Fibroblast of lung (primary cell): ENCODE data around the gene KCNIP3. TPM values are rescaled to one million over a fixed set of nuclear protein-coding genes. Genes with fewer than 3 reads are reported as not detected.

Source experiments
- DNase-seq, 2 donors: peaks; one replicate each; pipeline versions ENCODE4 v3.0.0 to v3.0.0-alpha.2; 2010; ENCODE audit warnings: low read depth in 2 of 2
- H2AFZ ChIP-seq: 2 replicates; pipeline ENCODE4 v1.5.1; 2012; ENCODE audit warnings: low read length, control low read depth, inconsistent platforms
- H3K27ac ChIP-seq: 2 replicates; pipeline ENCODE4 v1.5.1; 2011; ENCODE audit warnings: low read length, control low read depth; ENCODE audit not compliant: insufficient read depth
- H3K27me3 ChIP-seq: 2 replicates; pipeline ENCODE4 v1.5.1; 2011; ENCODE audit warnings: mild to moderate bottlenecking, low read length; ENCODE audit not compliant: control insufficient read depth, insufficient read depth
- H3K36me3 ChIP-seq: 2 replicates; pipeline ENCODE4 v1.5.1; 2011; ENCODE audit warnings: low read length; ENCODE audit not compliant: control insufficient read depth, insufficient read depth
- H3K4me1 ChIP-seq: 2 replicates; pipeline ENCODE4 v1.5.1; 2011; ENCODE audit warnings: low read length; ENCODE audit not compliant: control insufficient read depth, insufficient read depth; ENCODE audit errors: extremely low read depth
- H3K4me2 ChIP-seq: 2 replicates; pipeline ENCODE4 v1.5.1; 2011; ENCODE audit warnings: low read length, control low read depth; ENCODE audit not compliant: insufficient read depth; ENCODE audit errors: extremely low read depth
- H3K4me3 ChIP-seq, 4 experiments: fragments of 200-600 bp in 1 of 4; sonication (generic) in 1 of 4; replicated peaks in 1 of 4; 2 replicates each; pipeline ENCODE4 v1.5.1; 2011 to 2016; ENCODE audit warnings: low read length in 4 of 4, low read depth in 3 of 4, mild to moderate bottlenecking in 3 of 4, control low read depth in 2 of 4, inconsistent platforms in 1 of 4, mixed read lengths in 1 of 4; ENCODE audit not compliant: insufficient read depth in 1 of 4; ENCODE audit errors: control extremely low read depth in 1 of 4
- H3K79me2 ChIP-seq: 2 replicates; pipeline ENCODE4 v1.5.1; 2012; ENCODE audit warnings: mild to moderate bottlenecking, low read length, inconsistent platforms; ENCODE audit not compliant: control insufficient read depth, insufficient read depth
- H3K9ac ChIP-seq: 2 replicates; pipeline ENCODE4 v1.5.1; 2011; ENCODE audit warnings: mild to moderate bottlenecking, low read length, control low read depth; ENCODE audit not compliant: insufficient read depth
- H3K9me3 ChIP-seq: 2 replicates; pipeline ENCODE4 v1.5.1; 2012; ENCODE audit warnings: low read depth, low read length; ENCODE audit not compliant: control insufficient read depth, insufficient read depth
- H4K20me1 ChIP-seq: 2 replicates; pipeline ENCODE4 v1.5.1; 2011; ENCODE audit warnings: low read length; ENCODE audit not compliant: control insufficient read depth, insufficient read depth; ENCODE audit errors: extremely low read depth
- EZH2 ChIP-seq: IDR thresholded peaks from 2 replicates; pipeline ENCODE4 v1.5.1; 2012; ENCODE audit warnings: low read length, control low read depth, mild to moderate bottlenecking; ENCODE audit errors: missing control alignments
- polyA plus RNA-seq, 2 donors: library from polyadenylated mRNA; depleted of rRNA in 1 of 2; stranded (reverse) in 1 of 2; unstranded in 1 of 2; fragments of >200 nt; gene quantifications; 2 replicates each; pipeline ENCODE4 v1.2.1, GENCODE V29; 2011 to 2012; ENCODE audit warnings: missing spikeins in 1 of 2
- total RNA-seq: library from RNA; depleted of rRNA; stranded (reverse); fragments of >200 nt; gene quantifications from 2 replicates; pipeline ENCODE4 v1.2.1, GENCODE V29; 2014
- TF ChIP-seq, protein P1 (sequence below), 2 donors: IDR thresholded peaks in 1 of 2; conservative IDR thresholded peaks in 1 of 2; 1 replicate in 1 of 2; 2 replicates in 1 of 2; pipeline ENCODE4 v1.5.1; 2011 to 2012; ENCODE audit warnings: low read length in 2 of 2, control low read depth in 1 of 2, inconsistent platforms in 1 of 2, low read depth in 1 of 2, mild to moderate bottlenecking in 1 of 2

Gene KCNIP3
- total and polyA plus RNA-seq, 2 donors (not counting 1 experiment from before 2014, with no cell fraction given), result 0.32 to 1.7 TPM

DNA sequence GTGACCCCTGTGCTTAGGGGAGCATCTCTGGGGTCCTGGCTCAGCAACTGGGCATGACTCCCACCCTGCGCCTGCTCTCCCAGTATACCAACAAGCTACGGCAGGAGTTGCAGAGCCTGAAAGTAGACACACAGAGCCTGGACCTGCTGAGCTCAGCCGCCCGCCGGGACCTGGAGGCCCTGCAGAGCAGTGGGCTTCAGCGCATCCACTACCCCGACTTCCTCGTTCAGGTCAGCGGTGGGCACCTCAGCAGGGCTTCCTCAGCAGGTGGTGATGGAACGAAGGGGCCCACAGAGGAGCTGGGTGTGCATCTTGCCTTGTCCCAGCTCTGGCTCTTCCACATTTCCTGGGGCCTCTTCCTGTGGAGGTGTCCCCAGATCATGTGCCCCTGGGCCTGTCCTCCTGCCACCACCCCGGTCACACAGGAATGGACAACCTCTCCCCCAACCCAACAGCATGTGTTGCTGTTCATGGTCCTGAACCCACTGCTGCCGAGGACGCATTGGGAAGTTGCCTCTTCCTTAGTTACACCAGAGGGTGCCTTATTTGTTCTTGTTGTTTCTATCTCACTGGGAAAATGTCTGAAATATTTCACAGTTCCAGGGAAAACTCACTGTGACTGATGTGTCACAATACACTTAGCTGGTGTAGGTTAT is 12.1 kb upstream of the KCNIP3 start:
- DNase-seq, result no peak
- H3K36me3 ChIP-seq, result no peaks in the 10 kb centered on the region
- no peak overlapping the region for H3K4me3 ChIP-seq
- H3K27me3 ChIP-seq, result no peaks in the 10 kb centered on the region
- H3K79me2 ChIP-seq, result no peaks in the 10 kb centered on the region
- no peak overlapping the region for H3K4me2 ChIP-seq
- no peak for TF ChIP-seq EZH2
- TF ChIP-seq, protein P1, sequence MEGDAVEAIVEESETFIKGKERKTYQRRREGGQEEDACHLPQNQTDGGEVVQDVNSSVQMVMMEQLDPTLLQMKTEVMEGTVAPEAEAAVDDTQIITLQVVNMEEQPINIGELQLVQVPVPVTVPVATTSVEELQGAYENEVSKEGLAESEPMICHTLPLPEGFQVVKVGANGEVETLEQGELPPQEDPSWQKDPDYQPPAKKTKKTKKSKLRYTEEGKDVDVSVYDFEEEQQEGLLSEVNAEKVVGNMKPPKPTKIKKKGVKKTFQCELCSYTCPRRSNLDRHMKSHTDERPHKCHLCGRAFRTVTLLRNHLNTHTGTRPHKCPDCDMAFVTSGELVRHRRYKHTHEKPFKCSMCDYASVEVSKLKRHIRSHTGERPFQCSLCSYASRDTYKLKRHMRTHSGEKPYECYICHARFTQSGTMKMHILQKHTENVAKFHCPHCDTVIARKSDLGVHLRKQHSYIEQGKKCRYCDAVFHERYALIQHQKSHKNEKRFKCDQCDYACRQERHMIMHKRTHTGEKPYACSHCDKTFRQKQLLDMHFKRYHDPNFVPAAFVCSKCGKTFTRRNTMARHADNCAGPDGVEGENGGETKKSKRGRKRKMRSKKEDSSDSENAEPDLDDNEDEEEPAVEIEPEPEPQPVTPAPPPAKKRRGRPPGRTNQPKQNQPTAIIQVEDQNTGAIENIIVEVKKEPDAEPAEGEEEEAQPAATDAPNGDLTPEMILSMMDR (conservative IDR thresholded peaks at IDR 0.05 in 1 of 2, IDR thresholded peaks at IDR 0.05 in 1 of 2; ENCODE audit: low read depth in 1 of 2, low read length in 2 of 2), result no peak
- H4K20me1 ChIP-seq, result no peaks in the 10 kb centered on the region
- H3K4me1 ChIP-seq, result no peaks in the 10 kb centered on the region
- H2AFZ ChIP-seq, result no peak overlapping the region
- no peak overlapping the region for H3K9ac ChIP-seq
- H3K9me3 ChIP-seq, result no peaks in the 10 kb centered on the region
- H3K27ac ChIP-seq, result no peak overlapping the region

DNA sequence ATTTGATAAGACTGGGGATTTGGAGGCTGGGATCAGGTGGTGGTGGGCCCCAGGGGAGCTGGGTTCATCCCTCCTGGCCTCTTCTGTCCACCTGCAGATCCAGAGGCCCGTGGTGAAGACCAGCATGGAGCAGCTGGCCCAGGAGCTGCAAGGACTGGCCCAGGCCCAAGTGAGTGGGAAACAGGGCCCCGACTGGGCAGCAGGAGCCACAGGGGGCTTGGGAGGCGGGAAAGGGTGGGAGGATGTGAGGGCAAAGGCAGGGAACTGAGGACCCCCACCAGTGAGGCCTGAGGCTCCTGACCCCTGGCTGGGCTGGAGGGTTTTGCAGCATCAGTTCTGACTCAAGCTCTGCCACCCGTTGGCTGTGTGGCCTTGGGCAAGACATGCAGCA is 11.6 kb upstream of the KCNIP3 start:
- Histone ChIP-seq H3K4me2 (no peak overlapping the region), H3K4me3 (no peak overlapping the region), H3K27me3 (no peaks in the 10 kb centered on the region), H4K20me1 (no peaks in the 10 kb centered on the region), H3K27ac (no peak overlapping the region), H3K9me3 (no peaks in the 10 kb centered on the region), H3K36me3 (no peaks in the 10 kb centered on the region), H3K79me2 (no peaks in the 10 kb centered on the region), H3K4me1 (no peaks in the 10 kb centered on the region), H3K9ac (no peak overlapping the region), H2AFZ (no peak overlapping the region)
- no peak for TF ChIP-seq EZH2
- TF ChIP-seq, protein P1 (conservative IDR thresholded peaks at IDR 0.05 in 1 of 2, IDR thresholded peaks at IDR 0.05 in 1 of 2; ENCODE audit: low read depth in 1 of 2, low read length in 2 of 2), result no peak
- DNase-seq, result no peak

DNA sequence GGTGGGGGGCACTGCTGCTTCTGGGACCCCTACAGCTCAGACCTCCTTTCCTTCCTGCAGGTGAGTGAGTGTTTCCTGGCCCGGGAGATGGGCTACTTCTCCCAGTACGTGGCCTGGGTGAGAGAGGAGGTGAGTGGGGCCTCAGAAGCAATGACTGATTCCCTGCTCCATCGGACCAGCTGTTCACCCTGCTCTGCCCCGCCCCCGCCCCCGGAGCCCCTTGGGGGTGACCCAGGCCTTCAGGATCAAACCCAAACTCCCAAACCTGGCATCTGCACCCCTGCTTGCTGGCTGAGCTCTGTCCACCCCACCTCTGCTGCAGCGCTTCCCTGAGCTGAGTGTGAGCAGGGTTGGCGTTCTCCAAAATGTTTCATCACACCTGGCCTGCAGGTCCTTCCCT is 9.8 kb upstream of the KCNIP3 start:
- no peaks in the 10 kb centered on the region for H4K20me1 ChIP-seq
- no peak overlapping the region for H3K27ac ChIP-seq
- DNase-seq, result no peak
- H3K4me2 ChIP-seq, result no peak overlapping the region
- no peaks in the 10 kb centered on the region for H3K79me2 ChIP-seq
- no peaks in the 10 kb centered on the region for H3K4me1 ChIP-seq
- no peak overlapping the region for H3K4me3 ChIP-seq
- H3K9ac ChIP-seq, result no peak overlapping the region
- H3K36me3 ChIP-seq, result no peaks in the 10 kb centered on the region
- TF ChIP-seq, protein P1 (conservative IDR thresholded peaks at IDR 0.05 in 1 of 2, IDR thresholded peaks at IDR 0.05 in 1 of 2; ENCODE audit: low read depth in 1 of 2, low read length in 2 of 2), result no peak
- no peak for TF ChIP-seq EZH2
- H3K27me3 ChIP-seq, result no peaks in the 10 kb centered on the region
- no peaks in the 10 kb centered on the region for H3K9me3 ChIP-seq
- no peak overlapping the region for H2AFZ ChIP-seq
